ENCODE measurements around the gene AHRR.
A peak's percentile ranks its signal among the peaks of the same experiment; 100 is the strongest.

The AHRR gene

DNA sequence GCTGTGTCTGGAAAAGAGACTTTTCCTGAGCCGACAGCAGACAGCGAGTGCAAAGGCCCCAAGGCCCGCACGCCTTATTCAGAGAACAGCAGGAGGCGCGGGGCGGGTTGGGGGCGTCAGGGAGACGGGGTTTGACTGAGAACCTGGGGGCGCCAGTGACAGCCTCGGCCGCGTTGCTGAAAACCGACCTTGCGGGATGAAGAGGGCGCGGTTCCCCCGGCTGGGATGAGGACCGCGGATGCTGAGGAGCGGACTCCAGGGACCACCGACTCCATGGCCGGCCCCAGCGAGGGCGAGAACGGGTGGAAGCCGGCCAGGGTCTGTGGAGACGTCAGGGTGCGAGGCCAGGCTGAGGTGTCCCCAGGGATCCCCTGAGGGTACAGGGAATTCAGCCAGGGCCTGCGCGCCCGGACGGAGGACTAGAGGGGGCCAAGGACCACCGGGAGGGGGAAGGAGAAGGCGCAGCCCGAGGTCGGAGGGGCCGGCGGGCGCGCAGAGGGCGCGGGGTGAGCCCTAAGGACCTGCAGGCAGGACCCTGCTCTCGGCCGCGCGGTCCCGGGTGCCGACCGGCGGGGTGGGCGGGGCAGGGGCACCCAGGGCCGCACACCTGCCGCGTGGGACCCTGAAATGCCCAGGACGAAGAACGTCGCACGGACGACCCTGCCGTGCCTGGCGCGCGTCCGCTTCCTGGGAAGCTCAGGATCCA is 837 bp upstream of the AHRR start:
- DNase-seq (ENCODE audit: low read depth in 1 of 2, low spot score in 1 of 2): no peak

DNA sequence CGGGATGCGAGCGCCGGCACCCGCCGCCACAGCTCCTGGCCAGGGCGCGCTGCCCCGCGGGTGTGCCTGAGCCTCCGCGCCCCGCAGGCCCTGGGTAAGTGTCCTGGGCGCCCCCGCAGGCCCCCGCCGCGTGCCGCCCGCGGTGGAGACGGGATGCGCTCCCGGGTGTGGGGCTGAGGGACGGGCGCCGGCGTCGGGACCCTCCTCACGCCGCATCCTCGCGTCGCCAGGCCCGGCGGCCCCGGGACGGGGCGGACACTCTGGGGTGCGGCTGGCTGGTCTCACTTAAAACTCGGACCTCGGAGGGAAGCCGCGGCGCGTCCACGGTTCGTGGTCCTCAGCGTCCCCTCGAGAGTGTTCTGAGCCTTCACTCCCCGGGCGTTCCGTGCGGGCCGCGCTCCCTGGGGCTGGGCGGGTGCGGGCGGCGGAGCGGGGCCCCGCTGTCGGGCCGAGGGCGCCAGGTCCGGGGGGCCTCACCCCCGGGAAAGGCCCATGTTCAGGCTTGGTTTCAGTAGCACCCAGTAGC is 275 bp downstream of the AHRR start:
- DNase-seq (ENCODE audit: low read depth in 1 of 2, low spot score in 1 of 2): no peak

DNA sequence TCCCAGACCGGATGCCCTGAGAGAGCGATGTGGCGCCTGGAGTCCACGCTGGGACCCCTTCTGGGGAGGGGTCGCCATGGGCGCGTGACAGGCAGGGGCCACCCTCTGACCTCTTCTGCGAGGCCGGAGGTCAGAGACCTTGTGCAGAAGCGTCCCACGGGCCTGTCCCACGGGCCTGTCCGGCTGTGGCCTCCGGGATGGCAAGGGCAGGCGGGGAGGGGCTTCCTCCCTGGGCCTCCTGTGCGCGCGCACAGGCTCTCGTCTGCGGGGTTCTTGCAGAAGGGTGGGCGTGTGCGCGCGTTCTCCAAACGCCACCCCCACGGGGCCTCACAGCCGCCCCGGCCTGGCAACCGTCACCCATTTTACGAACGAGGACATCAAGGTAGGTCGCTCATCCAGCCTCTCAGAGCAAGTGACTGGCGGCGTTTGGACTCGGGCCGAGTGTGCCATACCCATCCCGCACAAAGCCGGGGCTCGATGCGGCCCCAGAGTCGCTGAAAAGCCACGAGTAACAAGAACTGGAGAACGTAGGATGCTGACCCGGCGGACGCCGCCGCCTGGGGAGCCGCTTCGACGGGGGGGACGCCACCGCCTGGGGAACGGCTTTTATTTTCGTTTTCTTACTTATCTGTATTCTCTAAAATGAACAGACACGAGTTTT is 897 bp downstream of the AHRR start:
- no peak for DNase-seq (ENCODE audit: low read depth in 1 of 2, low spot score in 1 of 2)

DNA sequence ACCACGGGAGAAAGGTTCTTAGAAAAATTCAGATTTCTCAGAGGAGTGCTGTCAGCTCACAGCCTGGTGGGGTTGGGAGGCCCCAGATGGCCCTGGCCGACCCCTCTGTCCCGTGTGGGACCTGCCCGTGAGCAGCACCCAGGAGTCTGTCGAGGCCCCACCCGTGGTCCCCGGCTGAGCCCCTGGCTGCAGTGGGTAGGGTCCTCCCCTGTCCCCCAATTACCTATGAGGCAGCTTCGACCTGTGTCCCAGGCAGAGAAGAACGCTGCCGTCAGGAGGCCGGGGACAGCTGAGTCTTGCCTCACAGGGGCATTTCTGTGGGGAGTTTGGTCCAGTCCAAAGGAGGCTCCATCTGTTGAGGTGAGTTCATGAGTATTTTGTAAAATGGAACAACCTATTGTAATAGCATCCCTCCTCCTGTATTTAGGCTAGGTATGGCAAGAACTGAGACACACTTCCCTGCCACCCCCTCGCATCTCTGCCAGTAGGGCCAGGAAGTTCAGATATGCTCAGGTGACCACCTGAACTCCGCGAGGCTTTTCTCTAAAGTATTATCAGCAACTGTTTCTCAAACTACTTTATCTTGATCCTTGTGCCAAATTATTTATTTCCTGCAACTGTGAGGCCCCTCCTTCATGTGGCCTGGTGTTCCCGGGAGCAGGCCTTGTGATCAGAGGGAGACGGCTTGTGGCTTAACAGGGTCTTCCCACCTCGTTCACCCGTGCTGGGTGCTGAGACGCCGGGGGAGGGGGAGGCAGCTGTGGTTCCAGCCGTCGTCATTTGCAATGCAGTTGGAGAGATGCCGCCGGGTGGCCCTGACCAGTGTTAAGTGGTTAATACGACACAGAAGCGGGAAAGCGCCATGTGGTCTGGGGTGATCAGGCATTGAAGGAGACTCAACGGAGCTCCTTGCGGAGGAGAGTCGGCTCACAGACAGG is 1.7 kb downstream of the AHRR start:
- DNase-seq (ENCODE audit: low read depth in 1 of 2, low spot score in 1 of 2): no peak

DNA sequence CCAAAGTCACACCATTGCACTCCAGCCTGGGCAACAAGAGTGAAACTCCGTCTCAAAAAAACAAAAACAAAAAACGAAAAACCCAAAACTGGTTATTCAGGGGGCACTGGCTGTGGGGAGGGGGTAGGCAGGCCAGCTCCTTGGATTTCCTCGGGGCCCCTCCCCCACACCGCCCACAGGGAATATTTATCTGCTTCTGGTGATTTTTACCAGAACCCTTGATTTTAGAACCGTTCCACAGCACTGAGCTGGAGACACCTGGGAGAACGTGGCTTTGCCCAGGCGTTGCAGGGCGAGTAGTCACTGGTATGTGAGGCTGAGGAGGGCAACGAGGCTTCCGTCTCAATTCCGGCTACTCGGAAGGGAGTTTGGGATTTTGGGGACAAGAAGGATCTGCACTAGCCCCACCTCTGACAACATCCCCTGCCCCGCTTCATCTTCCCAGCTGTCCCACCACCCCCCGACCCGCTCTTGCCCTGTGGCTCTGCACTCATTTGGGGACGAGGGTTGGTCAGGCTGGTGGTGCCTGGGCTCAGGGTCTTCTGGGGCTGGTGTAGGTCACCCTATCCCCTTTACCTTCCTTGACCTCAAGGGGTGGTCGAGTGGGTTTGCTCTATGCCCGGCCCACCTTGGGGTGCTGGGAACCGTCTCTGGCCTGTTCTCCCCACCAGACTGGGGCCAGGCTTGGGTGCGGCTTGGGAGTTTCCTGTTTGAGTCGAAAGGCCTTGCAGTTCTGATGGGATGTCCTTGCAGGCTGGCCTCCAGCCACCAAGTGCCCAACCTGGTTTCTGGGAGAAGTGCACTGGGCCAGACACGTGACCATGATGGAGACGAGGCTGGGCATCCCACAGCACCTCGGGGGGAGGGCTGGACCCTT is 3.5 kb downstream of the AHRR start:
- no peak for DNase-seq (ENCODE audit: low read depth in 1 of 2, low spot score in 1 of 2)

DNA sequence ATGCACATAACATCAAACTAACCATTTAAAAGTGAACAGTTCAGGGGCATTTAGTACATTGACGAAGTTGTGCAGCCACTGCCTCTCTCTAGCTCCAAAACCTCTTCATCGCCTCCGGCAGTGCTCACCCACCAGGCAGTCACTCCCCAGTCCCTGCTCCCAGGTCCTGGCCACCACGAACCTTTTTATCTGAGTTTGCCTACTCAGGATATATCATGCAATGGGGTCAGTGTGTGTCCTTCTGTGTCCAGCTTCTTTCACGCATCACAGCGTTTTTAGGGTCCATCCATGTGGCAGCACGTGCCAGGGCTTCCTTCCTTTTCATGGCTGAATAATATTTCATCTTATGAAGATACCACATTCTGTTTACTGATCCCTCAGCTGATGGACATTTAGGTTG is 4.6 kb downstream of the AHRR start:
- no peak for DNase-seq (ENCODE audit: low read depth in 1 of 2, low spot score in 1 of 2)

DNA sequence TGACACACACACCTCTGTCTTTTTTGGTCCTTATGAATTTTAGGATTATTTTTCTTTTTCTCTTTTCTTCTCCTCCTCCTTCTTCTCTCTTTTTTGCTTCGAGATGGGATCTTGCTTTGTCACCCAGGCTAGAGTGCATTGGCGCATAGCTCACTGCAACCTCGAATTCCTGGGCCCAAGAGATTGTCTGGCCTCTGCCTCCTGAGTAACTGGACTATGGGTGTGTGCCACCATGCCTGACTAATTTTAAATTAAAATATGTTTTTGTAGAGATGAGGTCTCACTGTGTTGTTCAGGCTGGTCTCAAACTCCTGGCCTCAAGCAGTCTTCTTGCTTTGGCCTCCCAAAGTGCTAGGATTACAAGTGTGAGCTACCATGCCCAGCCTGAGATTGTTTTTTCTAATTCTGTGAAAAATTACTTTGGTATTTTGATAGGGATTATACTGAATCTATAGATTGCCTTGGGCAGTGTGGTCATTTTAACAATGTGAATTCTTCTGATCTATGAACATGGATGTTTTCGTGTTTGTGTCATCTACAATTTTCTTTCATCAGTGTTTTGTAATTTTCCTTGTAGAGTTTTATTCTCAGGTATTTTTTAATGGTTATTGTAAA is 7.7 kb downstream of the AHRR start:
- no peak for DNase-seq (ENCODE audit: low read depth in 1 of 2, low spot score in 1 of 2)

DNA sequence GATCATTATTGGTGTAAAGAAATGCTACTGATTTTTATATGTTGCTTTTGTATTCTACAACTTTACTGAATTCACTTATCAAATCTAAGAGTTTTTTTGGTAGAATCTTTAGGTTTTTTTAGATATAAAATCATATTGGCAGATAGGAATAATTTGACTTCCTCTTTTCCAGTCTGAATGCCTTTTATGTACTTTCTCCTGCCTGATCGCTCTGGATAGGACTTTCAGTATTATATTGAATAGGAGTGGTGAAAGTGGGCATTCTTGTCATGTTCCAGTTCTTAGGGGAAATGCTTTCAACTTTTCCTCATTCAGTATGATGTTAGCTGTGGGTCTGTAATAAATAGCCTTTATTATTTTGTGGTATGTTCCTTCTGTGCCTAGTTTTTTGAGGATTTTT is 8.3 kb downstream of the AHRR start:
- no peak for DNase-seq (ENCODE audit: low read depth in 1 of 2, low spot score in 1 of 2)

DNA sequence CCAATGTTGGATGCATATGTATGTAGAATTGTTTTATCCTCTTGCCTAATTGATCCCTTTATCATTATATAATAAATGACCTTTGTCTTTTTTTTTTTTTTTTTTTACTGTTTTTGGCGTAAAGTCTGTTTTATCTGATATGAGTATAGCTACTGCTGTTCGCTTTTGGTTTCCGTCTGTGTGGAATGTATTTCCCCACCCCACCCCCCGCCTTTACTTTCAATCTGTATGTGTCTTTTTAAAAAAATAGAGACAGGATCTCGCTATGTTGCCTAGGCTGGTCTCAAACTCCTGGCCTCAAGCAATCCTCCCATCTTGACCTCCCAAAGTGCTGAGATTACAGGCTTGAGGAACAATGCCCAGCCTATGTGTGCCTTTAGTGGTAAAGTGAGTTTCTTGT is 11.3 kb downstream of the AHRR start:
- no peak for DNase-seq (ENCODE audit: low read depth in 1 of 2, low spot score in 1 of 2)

DNA sequence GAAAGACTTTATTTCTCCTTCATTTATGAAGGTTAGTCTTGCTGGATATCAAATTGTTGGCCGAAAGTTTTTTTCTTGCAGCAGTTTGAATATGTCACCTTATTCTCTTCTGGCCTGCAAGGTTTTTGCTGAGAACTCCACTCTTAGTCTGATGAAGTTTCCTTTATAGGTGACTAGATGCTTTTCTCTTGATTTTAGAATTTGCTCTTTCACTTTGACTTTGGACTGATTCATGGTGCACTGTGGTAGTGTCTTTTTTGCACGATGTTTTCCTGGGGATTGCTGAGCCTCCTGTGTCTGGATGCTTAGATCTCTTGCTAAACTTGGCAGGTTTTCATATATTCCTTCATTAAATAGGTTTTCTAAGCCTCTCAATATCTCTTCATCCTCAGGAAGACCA is 12.4 kb downstream of the AHRR start:
- DNase-seq (ENCODE audit: low read depth in 1 of 2, low spot score in 1 of 2): no peak

DNA sequence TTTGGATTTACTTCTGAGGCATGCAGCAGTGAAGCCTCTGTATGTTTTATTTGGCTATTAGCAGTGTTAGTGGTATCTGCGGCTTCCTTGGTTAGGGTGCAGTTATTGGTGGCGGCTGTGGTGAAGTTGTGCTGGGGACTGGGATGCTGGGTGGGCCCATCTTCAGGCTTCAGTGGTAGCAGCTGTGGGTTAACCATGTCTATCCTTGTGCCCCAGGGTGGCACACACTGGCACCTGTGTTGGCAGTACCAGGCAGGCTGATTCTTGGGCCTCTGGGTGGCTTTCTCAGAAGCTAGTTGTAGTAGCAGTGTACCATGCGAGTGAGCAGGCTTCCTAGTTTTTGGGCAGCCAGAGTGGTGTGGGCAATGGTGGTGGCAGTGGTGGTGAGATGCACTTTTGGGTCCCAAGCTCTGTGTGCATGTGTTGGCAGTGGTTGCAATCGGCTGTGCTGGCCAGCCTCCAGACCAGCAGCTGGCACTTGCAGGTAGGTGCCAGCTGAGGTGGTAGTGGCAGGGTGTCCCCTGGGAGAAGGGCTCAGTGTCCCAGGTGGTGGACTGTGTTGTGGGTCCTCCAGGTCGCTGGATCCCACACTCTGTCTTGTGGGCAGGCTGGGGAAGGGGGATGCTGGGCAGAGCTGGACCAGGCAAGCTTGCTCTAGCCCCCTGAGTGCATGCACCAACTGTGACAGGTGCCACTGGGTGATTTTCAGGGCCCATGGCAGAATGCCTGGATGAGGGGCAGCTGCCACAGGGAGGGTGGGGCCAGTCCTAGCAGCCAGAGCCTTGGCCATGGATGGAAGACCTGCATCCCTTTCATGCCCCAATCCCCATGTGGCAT is 13.6 kb downstream of the AHRR start:
- DNase-seq (ENCODE audit: low read depth in 1 of 2, low spot score in 1 of 2): no peak

DNA sequence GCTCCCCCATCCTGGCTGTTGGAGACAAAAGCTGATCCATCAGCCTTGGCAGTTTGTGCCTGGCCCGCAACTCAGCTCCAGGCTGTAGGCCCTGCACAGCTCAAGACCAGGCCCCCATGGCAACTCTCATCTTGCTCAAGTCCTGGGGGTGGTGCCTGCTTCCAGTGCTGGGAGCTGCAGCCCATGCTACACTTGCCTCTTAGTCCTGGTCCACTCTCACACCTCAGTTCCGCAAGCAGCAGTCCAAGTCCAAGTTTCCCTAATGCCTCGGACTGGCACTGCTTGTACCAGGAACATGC is 14.2 kb downstream of the AHRR start:
- no peak for DNase-seq (ENCODE audit: low read depth in 1 of 2, low spot score in 1 of 2)

DNA sequence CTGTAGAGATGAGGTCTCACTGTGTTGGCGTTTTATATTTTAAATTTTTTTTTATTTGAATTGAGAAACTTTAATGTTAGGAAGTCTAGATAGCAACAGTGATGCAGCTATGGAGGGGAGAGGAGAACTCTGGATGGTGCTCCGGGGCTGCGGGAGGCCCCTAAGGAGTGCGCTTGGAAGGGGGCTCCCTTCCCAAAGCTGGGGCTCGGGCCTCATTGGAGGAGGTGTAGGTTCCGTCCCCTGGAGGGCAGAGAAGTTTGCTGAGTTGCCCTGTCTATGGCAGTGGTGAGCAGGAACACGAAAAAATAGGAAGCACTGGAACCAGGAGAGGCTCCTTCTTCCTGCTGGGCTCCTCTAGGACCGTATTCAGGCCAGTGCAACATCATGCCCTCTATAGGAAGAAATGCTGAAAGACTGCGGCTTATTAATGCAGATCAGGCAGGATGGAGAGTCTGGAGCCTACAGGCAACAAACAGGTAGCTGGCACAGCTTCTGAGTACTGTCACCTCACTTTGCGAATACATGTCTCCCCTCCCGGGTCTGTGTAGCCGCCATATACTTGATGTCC is 16.1 kb downstream of the AHRR start:
- no peak for DNase-seq (ENCODE audit: low read depth in 1 of 2, low spot score in 1 of 2)

DNA sequence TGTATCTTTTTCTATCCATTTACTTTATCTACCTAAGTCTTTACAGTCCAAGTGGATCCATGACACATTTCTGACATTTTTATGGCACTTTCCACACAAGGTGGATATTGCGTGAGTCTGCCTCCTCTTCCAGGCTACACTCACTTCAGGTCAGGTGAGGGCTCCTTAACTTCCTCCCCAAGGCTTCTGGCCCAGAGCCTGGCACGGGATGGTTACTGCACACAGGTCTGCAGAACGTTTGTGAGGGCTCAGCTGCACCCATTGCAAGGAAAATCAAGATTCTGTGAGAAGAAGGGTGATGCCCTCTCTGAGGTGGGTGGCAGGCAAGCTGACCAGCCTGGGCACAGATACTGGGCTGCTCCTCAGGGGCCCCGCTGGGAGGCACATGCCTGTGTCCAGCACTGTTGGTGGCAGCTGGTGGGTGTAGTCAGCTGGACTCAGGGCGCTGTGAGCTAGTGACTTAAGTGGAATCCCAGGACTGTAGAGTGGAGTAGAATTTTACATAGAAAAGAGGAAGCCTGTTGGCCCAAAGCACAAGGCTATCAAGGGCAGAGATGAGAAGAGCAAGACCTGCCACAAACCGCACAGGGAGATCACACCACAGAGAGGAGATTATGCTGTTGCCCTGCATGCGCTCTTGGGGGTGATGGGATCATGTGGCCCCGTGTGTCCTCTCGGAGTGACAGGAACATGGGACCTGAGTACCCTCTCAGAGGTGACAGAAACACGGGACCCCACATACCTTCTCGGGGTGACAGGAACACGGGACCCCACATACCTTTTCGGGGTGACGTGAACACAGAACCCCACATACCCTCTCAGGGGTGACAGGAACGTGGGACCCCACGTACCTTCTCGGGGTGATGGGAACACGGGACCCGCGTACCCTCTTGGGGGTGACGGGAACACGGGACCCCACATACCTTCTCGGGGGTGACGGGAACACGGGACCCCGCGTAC is 21.3 kb downstream of the AHRR start:
- DNase-seq (ENCODE audit: low read depth in 1 of 2, low spot score in 1 of 2): no peak

DNA sequence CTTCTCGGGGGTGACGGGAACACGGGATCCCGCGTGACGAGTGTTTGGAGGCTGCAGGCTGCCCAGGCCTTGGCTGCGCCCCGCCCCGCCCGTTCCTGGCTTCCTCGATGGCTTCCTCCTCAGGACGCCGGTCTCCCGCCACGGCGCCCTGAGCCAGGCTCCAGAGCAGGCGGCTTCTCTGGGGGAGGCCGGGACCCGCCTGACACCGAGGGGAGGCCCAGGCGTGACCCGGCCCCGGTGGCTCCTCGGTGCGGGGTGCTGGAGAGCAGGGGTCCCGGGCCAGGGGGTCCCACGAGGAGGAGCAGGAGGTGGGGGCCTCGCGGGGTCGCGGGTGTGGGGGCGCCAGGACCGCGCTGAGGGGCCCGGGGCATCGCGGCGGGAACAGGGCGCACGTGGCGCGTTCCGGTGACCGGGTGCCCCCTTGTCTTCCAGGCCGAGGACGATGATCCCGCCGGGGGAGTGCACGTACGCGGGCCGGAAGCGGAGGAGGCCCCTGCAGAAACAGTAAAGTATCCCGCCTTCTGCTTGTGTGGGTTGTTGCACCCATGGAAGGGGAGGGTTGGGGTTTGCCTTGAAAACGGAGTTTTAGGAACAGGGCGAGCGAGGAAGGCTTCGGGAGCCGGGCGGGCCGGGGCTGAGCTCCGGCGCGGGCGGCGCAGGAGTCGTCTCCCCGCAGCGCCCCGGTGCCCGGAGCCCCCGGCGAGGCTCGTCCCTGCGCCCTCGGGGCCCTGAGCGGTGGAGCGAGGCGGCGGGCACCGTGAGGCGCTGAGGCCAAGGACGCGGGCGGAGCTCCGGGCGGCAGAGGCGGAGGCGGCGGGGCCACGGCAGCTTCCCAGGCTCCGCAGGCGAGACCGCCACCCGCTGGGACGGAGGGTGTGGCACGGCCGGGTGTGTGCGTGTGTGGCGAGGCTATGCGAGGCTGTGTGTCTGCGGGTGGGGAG is 22.2 kb downstream of the AHRR start:
- DNase-seq (ENCODE audit: low read depth in 1 of 2, low spot score in 1 of 2): peak in 1 of 2 donors; percentile 45

DNA sequence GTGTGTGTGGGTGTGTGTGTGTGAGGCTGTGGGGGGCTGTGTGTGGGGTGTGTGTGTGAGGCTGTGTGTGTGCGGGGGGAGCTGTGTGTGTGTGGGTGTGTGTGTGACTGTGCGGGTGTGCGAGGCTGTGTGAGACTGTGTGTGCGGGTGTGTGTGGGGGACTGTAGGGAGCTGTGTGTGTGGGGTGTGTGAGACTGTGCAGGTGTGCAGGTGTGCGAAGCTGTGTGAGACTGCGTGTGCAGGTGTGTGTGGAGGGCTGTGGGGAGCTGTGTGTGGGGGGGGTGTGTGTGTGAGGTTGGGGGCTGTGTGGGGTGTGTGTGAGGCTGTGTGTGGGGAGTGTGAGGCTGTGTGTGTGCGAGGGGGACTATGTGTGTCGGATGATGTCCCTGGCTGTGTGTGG is 23.2 kb downstream of the AHRR start:
- no peak for DNase-seq (ENCODE audit: low read depth in 1 of 2, low spot score in 1 of 2)
